HCT116 (cell line): ENCODE data around the gene SCRN2. TPM values are rescaled to one million over a fixed set of nuclear protein-coding genes. Genes with fewer than 3 reads are reported as not detected.

Experiments used
- ATAC-seq: fragments of 200-7000 bp; cut with Tn5 transposase; 2 replicates; pipeline ENCODE4 v1.9.1; 2020; ENCODE audit warnings: mild to moderate bottlenecking, moderate library complexity
- BruUV-seq: library from RNA; stranded (reverse); fragments of 400-500 nt; replicated peaks from 2 replicates; lab custom pipeline; 2021; lab: Mats Ljungman, UMichigan
- CTCF ChIA-PET: fragments of 300-600 bp; sonication (Branson Sonifier 250); formaldehyde crosslinking; loops from one replicate; lab custom pipeline; 2021; ENCODE audit warnings: antibody characterized with exemption; lab: Charles Lee
- POLR2A ChIA-PET: fragments of 300-600, 350-600 bp; sonication (Branson Sonifier 250); formaldehyde crosslinking; loops from one replicate; lab custom pipeline; 2021; ENCODE audit warnings: antibody characterized with exemption; lab: Charles Lee
- RAD21 ChIA-PET, 2 experiments: fragments of 300-600 bp; sonication (Branson Sonifier 250); formaldehyde crosslinking; loops; one replicate each; lab custom pipeline; 2023; ENCODE audit warnings: low total read pairs in 2 of 2; ENCODE audit not compliant: uncharacterized antibody in 2 of 2, unreplicated experiment in 2 of 2, low non-redundant PET in 1 of 2; lab: Charles Lee
- DNase-seq: peaks from one replicate; pipeline ENCODE4 v3.0.0-alpha.2; 2010; ENCODE audit warnings: low read depth, low spot score
- H2AFZ ChIP-seq: fragments of 200-600 bp; shearing (Covaris generic), sonication (generic); 2 replicates; pipeline ENCODE4 v1.6.1; 2017; ENCODE audit warnings: low read depth, mixed run types, mixed read lengths, antibody characterized with exemption, low read length; ENCODE audit not compliant: poor library complexity, severe bottlenecking
- H3K27ac ChIP-seq: 2 replicates; pipeline ENCODE4 v1.5.1; 2012; ENCODE audit warnings: low read depth, low read length
- H3K27me3 ChIP-seq: fragments of 200-600 bp; sonication (generic); 2 replicates; pipeline ENCODE4 v1.6.1; 2016; ENCODE audit warnings: mixed run types, low read length, mixed read lengths; ENCODE audit not compliant: insufficient read depth
- H3K36me3 ChIP-seq, 2 experiments: fragments of 200-500 bp in 1 of 2; fragments of 200-600 bp in 1 of 2; sonication (Bioruptor generic) in 1 of 2; sonication (generic) in 1 of 2; 2 replicates each; pipeline versions ENCODE4 v1.5.1 to v1.6.1; 2014 to 2016; ENCODE audit warnings: low read length in 2 of 2, inconsistent platforms in 1 of 2, mixed read lengths in 1 of 2, mixed run types in 1 of 2; ENCODE audit not compliant: insufficient read depth in 2 of 2, control insufficient read depth in 1 of 2
- H3K4me1 ChIP-seq, 2 experiments: fragments of 200-600 bp in 1 of 2; sonication (generic) in 1 of 2; 2 replicates each; pipeline versions ENCODE4 v1.5.1 to v1.6.1; 2012 to 2017; ENCODE audit warnings: low read length in 2 of 2, inconsistent platforms in 1 of 2, mild to moderate bottlenecking in 1 of 2, mixed read lengths in 1 of 2, mixed run types in 1 of 2, moderate library complexity in 1 of 2; ENCODE audit not compliant: insufficient read depth in 2 of 2, control insufficient read depth in 1 of 2
- H3K4me2 ChIP-seq: fragments of 200-600 bp; sonication (generic); 2 replicates; pipeline ENCODE4 v1.6.1; 2017; ENCODE audit warnings: mixed run types, low read length, mixed read lengths
- H3K4me3 ChIP-seq, 2 experiments: fragments of 200-600 bp in 1 of 2; sonication (generic) in 1 of 2; replicated peaks in 1 of 2; 2 replicates each; pipeline ENCODE4 v1.5.1; 2011 to 2016; ENCODE audit warnings: low read length in 2 of 2, control low read depth in 1 of 2, low read depth in 1 of 2, mild to moderate bottlenecking in 1 of 2, mixed read lengths in 1 of 2, mixed run types in 1 of 2
- H3K79me2 ChIP-seq: fragments of 200-600 bp; sonication (generic); 2 replicates; pipeline ENCODE4 v1.6.1; 2017; ENCODE audit warnings: mild to moderate bottlenecking, mixed run types, low read length, moderate library complexity, mixed read lengths; ENCODE audit not compliant: insufficient read depth
- H3K9ac ChIP-seq: fragments of 200-600 bp; sonication (generic); 2 replicates; pipeline ENCODE4 v1.6.1; 2016; ENCODE audit warnings: low read length, mixed read lengths
- H3K9me2 ChIP-seq: fragments of 200-600 bp; sonication (generic), shearing (Covaris generic); 2 replicates; pipeline ENCODE4 v1.6.1; 2017; ENCODE audit warnings: mixed run types, mild to moderate bottlenecking, moderate library complexity; ENCODE audit not compliant: insufficient read depth
- H3K9me3 ChIP-seq, 2 experiments: fragments of 200-500 bp in 1 of 2; fragments of 200-600 bp in 1 of 2; sonication (Bioruptor generic) in 1 of 2; sonication (generic) in 1 of 2; 2 replicates each; pipeline ENCODE4 v1.6.1; 2014 to 2017; ENCODE audit warnings: low read length in 2 of 2, mixed read lengths in 2 of 2, inconsistent platforms in 1 of 2, low read depth in 1 of 2, mild to moderate bottlenecking in 1 of 2, mixed run types in 1 of 2, moderate library complexity in 1 of 2; ENCODE audit not compliant: control insufficient read depth in 1 of 2, insufficient read depth in 1 of 2
- H4K20me1 ChIP-seq: fragments of 200-600 bp; sonication (generic), shearing (Covaris generic); 2 replicates; pipeline ENCODE4 v1.6.1; 2017; ENCODE audit warnings: mixed run types, mild to moderate bottlenecking, moderate library complexity; ENCODE audit not compliant: insufficient read depth
- ATF3 ChIP-seq: IDR thresholded peaks from 2 replicates; pipeline ENCODE4 v1.6.1; 2012
- CTCF ChIP-seq, 3 experiments: fragments of 200-600 bp in 1 of 3; sonication (generic) in 1 of 3; IDR thresholded peaks in 2 of 3; conservative IDR thresholded peaks in 1 of 3; 2 replicates each; pipeline ENCODE4 v1.5.1; 2012 to 2017; ENCODE audit warnings: low read depth in 2 of 3, low read length in 2 of 3, antibody characterized with exemption in 1 of 3, borderline replicate concordance in 1 of 3, control low read depth in 1 of 3, mild to moderate bottlenecking in 1 of 3, mixed read lengths in 1 of 3, mixed run types in 1 of 3, moderate library complexity in 1 of 3; ENCODE audit not compliant: insufficient read depth in 1 of 3
- ELF1 ChIP-seq: IDR thresholded peaks from 2 replicates; pipeline ENCODE4 v1.6.1; 2012; ENCODE audit warnings: low read depth, borderline replicate concordance
- EZH2phosphoT487 ChIP-seq: fragments of 200-600 bp; IDR thresholded peaks from 2 replicates; pipeline ENCODE4 v1.6.1; 2018; ENCODE audit warnings: antibody characterized with exemption, borderline replicate concordance
- FOSL1 ChIP-seq: IDR thresholded peaks from 2 replicates; pipeline ENCODE4 v1.6.1; 2012; ENCODE audit warnings: low read depth
- POLR2A ChIP-seq: IDR thresholded peaks from 2 replicates; pipeline ENCODE4 v1.7.0; 2011; ENCODE audit warnings: borderline replicate concordance; ENCODE audit not compliant: insufficient read depth, insufficient read length; ENCODE audit errors: extremely low read depth
- POLR2AphosphoS5 ChIP-seq: IDR thresholded peaks from 2 replicates; pipeline ENCODE4 v1.6.1; 2011; ENCODE audit warnings: mild to moderate bottlenecking, low read depth, low read length, moderate library complexity
- REST ChIP-seq: IDR thresholded peaks from 2 replicates; pipeline ENCODE4 v1.6.1; 2012; ENCODE audit warnings: low read depth
- SIN3A ChIP-seq: IDR thresholded peaks from 2 replicates; pipeline ENCODE4 v1.6.1; 2012; ENCODE audit warnings: low read depth
- SP1 ChIP-seq: IDR thresholded peaks from 2 replicates; pipeline ENCODE4 v1.6.1; 2012; ENCODE audit warnings: low read depth
- TCF7L2 ChIP-seq: IDR thresholded peaks from 2 replicates; pipeline ENCODE4 v1.7.0; 2011; ENCODE audit warnings: borderline replicate concordance, inconsistent platforms; ENCODE audit not compliant: insufficient read depth, insufficient read length; ENCODE audit errors: extremely low read depth
- YY1 ChIP-seq: IDR thresholded peaks from 2 replicates; pipeline ENCODE4 v1.6.1; 2011; ENCODE audit warnings: low read length, low read depth, moderate library complexity, mild to moderate bottlenecking; ENCODE audit not compliant: insufficient replicate concordance; ENCODE audit errors: extremely low read depth
- intact Hi-C: fragments of 100-400 bp; cut with micrococcal nuclease; formaldehyde crosslinking; loops from 2 replicates; pipeline ENCODE4 v1.10.0; 2022
- total RNA-seq: library from RNA; stranded (reverse); gene quantifications from one replicate; pipeline ENCODE4 v1.2.1, GENCODE V29; 2021; ENCODE audit not compliant: unreplicated experiment

The SCRN2 gene
- total RNA-seq, 1 experiment from 2014 or later, result 53.2 TPM

GRCh38 chr17:47830396-47831002 lies 10.6 kb downstream of the SCRN2 start:
- intact Hi-C loops, result loop anchor here (2.0 kb wide), 1 partner anchor 140 kb away; the partner anchor contains the start of gene CDK5RAP3
- BruUV-seq, result no TSS peak
- POLR2A ChIA-PET, result interaction anchor here (1.2 to 3.4 kb wide), 3 partner anchors 9 to 218 kb away, joined by 4 to 18 read pairs (median 11); partner anchors contain the start of genes NFE2L1, OSBPL7 and SCRN2

More at GRCh38 chr17:47830396-47831002, 10.6 kb downstream of the SCRN2 start:
- peaks cover 20 to 25% of the 10 kb centered on the region in 2 experiments for H3K36me3 ChIP-seq
- ChIA-PET CTCF (interaction anchor here (1.4 to 2.4 kb wide), 5 partner anchors 8 to 60 kb away, joined by 5 to 25 read pairs (median 10); partner anchors contain the start of genes OSBPL7, SCRN2 and SP6), RAD21 (no interaction called here)
- H3K9me2 ChIP-seq, result no peaks in the 10 kb centered on the region
- no peak overlapping the region for H2AFZ ChIP-seq
- TF ChIP-seq POLR2A (no peak), EZH2phosphoT487 (no peak), SP1 (no peak), REST (no peak), POLR2AphosphoS5 (no peak), CTCF (IDR thresholded peaks at IDR 0.05 in 2 of 3, conservative IDR thresholded peaks at IDR 0.05 in 1 of 3; ENCODE audit: borderline replicate concordance in 1 of 3, insufficient read depth in 1 of 3, low read depth in 2 of 3, low read length in 2 of 3) (no peak), YY1 (no peak), ATF3 (no peak), TCF7L2 (no peak), ELF1 (no peak), SIN3A (no peak), FOSL1 (no peak)
- H3K4me1 ChIP-seq, result peaks cover 14 to 20% of the 10 kb centered on the region in 2 experiments; a peak in 3 of 4 replicates
- H3K9ac ChIP-seq, result peak overlapping the region; percentile 82
- H3K4me3 ChIP-seq, result peak overlapping the region; percentile 90 to 99
- H3K4me2 ChIP-seq, result peak overlapping the region; percentile 90
- no peaks in the 10 kb centered on the region for H3K27me3 ChIP-seq
- H4K20me1 ChIP-seq, result no peaks in the 10 kb centered on the region
- H3K27ac ChIP-seq, result peak overlapping the region; percentile 64
- H3K9me3 ChIP-seq, result no peaks in the 10 kb centered on the region
- H3K79me2 ChIP-seq, result peaks cover 34% of the 10 kb centered on the region
- DNase-seq (no peak), ATAC-seq (no peak)
